ENCODE data around the gene RNLS. TPM values are rescaled to one million over a fixed set of nuclear protein-coding genes. Genes with fewer than 3 reads are reported as not detected.
"Not testable (repeated sequence)": the region's sequence is repeated elsewhere in the genome, so short reads cannot be mapped to it uniquely, and the experiment has no call there.

RNLS gene
- polyA plus RNA-seq, 1 experiment, result 6.1 TPM

DNA sequence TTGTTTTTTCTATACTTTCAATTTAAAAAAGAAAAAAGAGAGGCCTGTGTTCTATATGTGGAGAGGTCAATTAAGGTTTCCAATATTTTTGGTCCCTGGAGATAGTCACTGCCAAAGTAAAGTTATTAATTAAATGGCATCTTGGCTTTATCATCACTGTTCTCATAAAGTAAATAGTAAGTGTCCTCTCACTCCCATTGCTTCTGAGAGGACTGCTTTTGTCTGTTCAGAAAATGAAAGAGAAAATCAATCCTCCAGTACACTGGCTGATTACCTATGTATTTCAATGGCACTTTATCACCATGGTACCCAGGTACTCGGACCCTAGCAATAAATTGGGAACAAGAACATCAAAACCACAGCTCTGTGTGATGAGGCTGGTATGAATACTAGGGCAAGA is 94.0 kb downstream of the RNLS start:
- no peak overlapping the region for H3K4me3 ChIP-seq (ENCODE audit: low read depth, low read length)
- TF ChIP-seq, protein P1, sequence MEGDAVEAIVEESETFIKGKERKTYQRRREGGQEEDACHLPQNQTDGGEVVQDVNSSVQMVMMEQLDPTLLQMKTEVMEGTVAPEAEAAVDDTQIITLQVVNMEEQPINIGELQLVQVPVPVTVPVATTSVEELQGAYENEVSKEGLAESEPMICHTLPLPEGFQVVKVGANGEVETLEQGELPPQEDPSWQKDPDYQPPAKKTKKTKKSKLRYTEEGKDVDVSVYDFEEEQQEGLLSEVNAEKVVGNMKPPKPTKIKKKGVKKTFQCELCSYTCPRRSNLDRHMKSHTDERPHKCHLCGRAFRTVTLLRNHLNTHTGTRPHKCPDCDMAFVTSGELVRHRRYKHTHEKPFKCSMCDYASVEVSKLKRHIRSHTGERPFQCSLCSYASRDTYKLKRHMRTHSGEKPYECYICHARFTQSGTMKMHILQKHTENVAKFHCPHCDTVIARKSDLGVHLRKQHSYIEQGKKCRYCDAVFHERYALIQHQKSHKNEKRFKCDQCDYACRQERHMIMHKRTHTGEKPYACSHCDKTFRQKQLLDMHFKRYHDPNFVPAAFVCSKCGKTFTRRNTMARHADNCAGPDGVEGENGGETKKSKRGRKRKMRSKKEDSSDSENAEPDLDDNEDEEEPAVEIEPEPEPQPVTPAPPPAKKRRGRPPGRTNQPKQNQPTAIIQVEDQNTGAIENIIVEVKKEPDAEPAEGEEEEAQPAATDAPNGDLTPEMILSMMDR (IDR thresholded peaks at IDR 0.05; ENCODE audit: low read depth, low read length), result no peak
- H3K9me3 ChIP-seq (ENCODE audit: control insufficient read depth, insufficient read depth, low read length), result no peaks in the 10 kb centered on the region
- DNase-seq (ENCODE audit: low read depth, low spot score), result no peak
- H3K27ac ChIP-seq (ENCODE audit: low read depth, low read length), result no peak overlapping the region
- ChIA-PET CTCF (no interaction called here), POLR2A (no interaction called here)
- no peaks in the 10 kb centered on the region for H3K27me3 ChIP-seq (ENCODE audit: control insufficient read depth, insufficient read depth, low read length)

DNA sequence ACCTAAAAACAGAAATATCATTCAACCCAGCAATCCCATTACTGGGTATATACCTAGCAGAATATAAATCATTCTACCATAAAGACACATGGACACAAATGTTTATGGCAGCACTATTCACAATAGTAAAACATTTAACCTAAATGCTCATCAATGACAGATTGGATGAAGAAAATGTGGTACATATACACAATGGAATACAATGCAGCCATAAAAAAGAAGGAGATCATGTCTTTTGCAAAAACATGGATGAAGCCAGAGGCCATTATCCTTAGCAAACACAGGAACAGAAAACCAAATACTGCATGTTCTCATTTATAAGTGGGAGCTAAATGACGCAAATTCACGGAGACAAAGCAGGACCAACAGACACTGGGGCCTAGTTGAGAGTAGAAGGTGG is 96.3 kb downstream of the RNLS start:
- CTCF ChIA-PET, POLR2A ChIA-PET: not testable (repeated sequence)

DNA sequence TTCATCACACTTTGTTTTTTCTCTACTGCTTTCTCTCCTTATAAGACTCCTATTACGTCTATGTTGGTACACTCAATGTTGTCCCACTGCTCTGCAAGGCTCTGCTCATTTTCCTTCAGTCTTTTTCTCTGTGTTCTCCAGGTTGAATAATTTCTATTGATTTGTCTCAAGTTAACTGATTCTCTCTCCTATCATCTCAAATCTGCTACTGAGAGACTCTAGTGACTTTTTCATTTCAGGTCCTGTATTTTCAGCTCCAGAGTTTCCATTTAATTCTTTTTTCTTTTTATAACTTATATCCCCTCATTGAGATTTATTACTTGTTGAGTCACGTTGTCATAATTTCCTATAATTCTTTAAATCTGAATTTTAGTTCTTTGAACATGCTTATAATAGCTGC is 100.9 kb downstream of the RNLS start:
- ChIA-PET CTCF (no interaction called here), POLR2A (no interaction called here)
- Histone ChIP-seq H3K9me3 (ENCODE audit: control insufficient read depth, insufficient read depth, low read length) (no peaks in the 10 kb centered on the region), H3K4me3 (ENCODE audit: low read depth, low read length) (no peak overlapping the region), H3K27ac (ENCODE audit: low read depth, low read length) (no peak overlapping the region), H3K27me3 (ENCODE audit: control insufficient read depth, insufficient read depth, low read length) (peaks cover 2% of the 10 kb centered on the region)
- DNase-seq (ENCODE audit: low read depth, low spot score), result no peak
- TF ChIP-seq, protein P1 (IDR thresholded peaks at IDR 0.05; ENCODE audit: low read depth, low read length), result no peak

More for the DNA sequence above, 96.3 kb downstream of the RNLS start:
- not testable (repeated sequence) for H3K27me3 ChIP-seq (ENCODE audit: control insufficient read depth, insufficient read depth, low read length); H3K9me3 ChIP-seq (ENCODE audit: control insufficient read depth, insufficient read depth, low read length); H3K27ac ChIP-seq (ENCODE audit: low read depth, low read length); DNase-seq (ENCODE audit: low read depth, low spot score); H3K4me3 ChIP-seq (ENCODE audit: low read depth, low read length)

DNA sequence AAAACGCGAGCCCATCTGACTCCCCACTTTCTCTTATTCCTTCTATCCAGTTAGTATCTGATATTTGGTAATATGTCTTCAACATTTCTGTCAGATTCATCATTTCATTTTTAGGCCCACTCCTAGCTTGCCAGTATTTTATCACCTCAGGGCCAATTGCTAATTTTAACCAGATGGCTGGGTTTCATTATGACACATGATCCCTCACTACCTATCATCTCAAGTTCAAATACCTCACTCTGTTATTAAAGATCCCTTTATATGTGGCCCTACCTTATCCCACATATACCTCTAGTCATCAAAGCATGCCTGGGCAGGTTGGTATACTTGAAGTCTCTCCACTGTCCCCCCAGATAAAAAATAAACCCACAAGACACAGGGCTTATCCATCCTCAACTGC is 104.9 kb downstream of the RNLS start:
- Histone ChIP-seq H3K27me3 (ENCODE audit: control insufficient read depth, insufficient read depth, low read length) (peaks cover 2% of the 10 kb centered on the region), H3K9me3 (ENCODE audit: control insufficient read depth, insufficient read depth, low read length) (no peaks in the 10 kb centered on the region), H3K4me3 (ENCODE audit: low read depth, low read length) (no peak overlapping the region), H3K27ac (ENCODE audit: low read depth, low read length) (no peak overlapping the region)
- DNase-seq (ENCODE audit: low read depth, low spot score), result no peak
- POLR2A ChIA-PET, result no interaction called here
- CTCF ChIA-PET, result interaction anchor here (0.6 kb wide), 1 partner anchor 706 kb away, joined by 4 read pairs; no protein-coding TSS in a partner anchor
- TF ChIP-seq, protein P1 (IDR thresholded peaks at IDR 0.05; ENCODE audit: low read depth, low read length), result no peak

DNA sequence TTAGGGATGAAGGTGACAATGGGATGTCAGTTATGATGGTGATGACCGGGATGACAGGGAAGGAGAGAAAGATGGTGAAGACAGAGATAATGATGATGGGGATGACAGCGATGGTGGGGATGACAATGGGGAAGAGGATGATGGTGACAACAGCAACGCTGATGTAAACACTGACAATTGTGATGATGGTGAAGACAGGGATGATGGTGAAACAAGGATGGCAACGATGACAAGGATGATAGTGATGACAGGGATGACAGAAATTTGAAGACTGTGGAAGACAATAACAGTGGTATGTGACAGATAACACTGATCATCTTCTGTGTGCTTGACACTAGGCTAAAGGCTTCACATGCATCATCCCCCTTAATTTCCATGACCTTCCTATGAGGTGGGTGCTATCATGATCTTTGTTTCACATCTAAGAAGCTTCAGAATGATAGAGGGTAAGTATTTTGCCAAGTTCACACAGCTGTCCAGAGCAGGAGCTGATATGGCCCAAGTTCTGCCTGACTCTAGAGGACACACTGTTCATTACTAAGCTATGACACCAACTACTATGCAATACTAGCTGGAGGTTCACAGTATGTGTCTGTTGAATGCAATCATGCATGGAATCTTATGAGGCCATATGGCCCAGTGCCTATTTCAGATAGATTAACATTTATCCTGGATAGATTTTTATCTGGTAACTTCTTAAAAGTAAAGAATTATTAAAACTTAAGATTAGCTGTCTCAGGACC is 105.6 kb downstream of the RNLS start:
- no peaks in the 10 kb centered on the region for H3K9me3 ChIP-seq (ENCODE audit: control insufficient read depth, insufficient read depth, low read length)
- ChIA-PET CTCF (interaction anchor here (0.6 to 1.3 kb wide), 2 partner anchors 76 to 705 kb away, joined by 4 read pairs; no protein-coding TSS in a partner anchor), POLR2A (no interaction called here)
- H3K27me3 ChIP-seq (ENCODE audit: control insufficient read depth, insufficient read depth, low read length), result peaks cover 2% of the 10 kb centered on the region
- no peak for DNase-seq (ENCODE audit: low read depth, low spot score)
- H3K27ac ChIP-seq (ENCODE audit: low read depth, low read length), result no peak overlapping the region
- no peak overlapping the region for H3K4me3 ChIP-seq (ENCODE audit: low read depth, low read length)
- TF ChIP-seq, protein P1 (IDR thresholded peaks at IDR 0.05; ENCODE audit: low read depth, low read length), result no peak
